ENCODE results near the gene PANX2. TPM values are rescaled to one million over a fixed set of nuclear protein-coding genes. Genes with fewer than 3 reads are reported as not detected.

The PANX2 gene
- total and polyA plus RNA-seq, 9 of the 15 experiments (the other 6 are each of a cell fraction or from before 2014, with no cell fraction given), result 0.01 to 3.9 (median 0.67) TPM; not detected in 1

GRCh38 chr22:50208430-50208938 is 38.0 kb downstream of the PANX2 start:
- WGBS (ENCODE audit: insufficient coverage, low coverage, missing lambda C conversion rate), result 92% methylated on average over 10 of the region's 22 CpGs
- in situ Hi-C loops (cut with MboI), result no loop called here
- ATAC-seq, result no peak

More at GRCh38 chr22:50208430-50208938, 38.0 kb downstream of the PANX2 start:
- H3K27ac ChIP-seq (ENCODE audit: extremely low read depth, low read depth, low read length), result no peak overlapping the region
- no peak for FAIRE-seq
- H3K4me2 ChIP-seq (ENCODE audit: insufficient read depth, low read length), result no peak overlapping the region
- intact Hi-C loops (cut with micrococcal nuclease), result no loop called here
- POLR2A ChIA-PET, result interaction anchor here (0.7 kb wide), 1 partner anchor 33 kb away, joined by 4 read pairs; no protein-coding TSS in a partner anchor
- H3K9ac ChIP-seq (ENCODE audit: insufficient read depth in 1 of 2, low read depth in 2 of 2, low read length in 2 of 2), result no peak overlapping the region
- BruUV-seq (replicated peaks), result no TSS peak
- no peak overlapping the region for H2AFZ ChIP-seq (ENCODE audit: low read depth, low read length)
- H3K9me3 ChIP-seq (replicated peaks; ENCODE audit: control insufficient read depth, insufficient read depth, low read depth, low read length), result 0 out of 2 replicates have a peak, but pooled peaks cover 2% of the 10 kb centered on the region
- H3K27me3 ChIP-seq (ENCODE audit: control insufficient read depth in 2 of 2, insufficient read depth in 2 of 2, low read length in 2 of 2), result no peaks in the 10 kb centered on the region
- peaks cover 53% of the 10 kb centered on the region for H3K36me3 ChIP-seq (ENCODE audit: control insufficient read depth, insufficient read depth, low read length)
- peaks cover 6% of the 10 kb centered on the region; the same call in 1 of the 3 replicates for H3K79me2 ChIP-seq (ENCODE audit: control insufficient read depth, insufficient read depth, low read length)
- H3K4me1 ChIP-seq (replicated peaks in 1 of 2; ENCODE audit: control insufficient read depth in 2 of 2, insufficient read depth in 2 of 2, low read length in 2 of 2), result peaks cover 0 to 37% of the 10 kb centered on the region in 2 experiments; a peak in 2 of 5 replicates
- no peaks in the 10 kb centered on the region for H3K9me1 ChIP-seq (ENCODE audit: control insufficient read depth, insufficient read depth, low read length)
- DNase-seq (ENCODE audit: extremely low read depth in 1 of 4, low spot score in 3 of 4), result no peak
- TF ChIP-seq ZNF561 (CRISPR knock-in tag; conservative IDR thresholded peaks at IDR 0.05) (no peak), PTBP1 (IDR thresholded peaks at IDR 0.05; ENCODE audit: low read depth, low read length) (no peak), LEF1 (IDR thresholded peaks at IDR 0.05) (no peak), RFX1 (IDR thresholded peaks at IDR 0.05) (no peak), GABPB1 (CRISPR knock-in tag; IDR thresholded peaks at IDR 0.05) (no peak), SMAD2 (IDR thresholded peaks at IDR 0.05; ENCODE audit: low read depth, low read length) (no peak), ZNF277 (CRISPR knock-in tag; IDR thresholded peaks at IDR 0.05; ENCODE audit: borderline replicate concordance) (no peak), PYGO2 (tag; IDR thresholded peaks at IDR 0.05) (no peak), HMG20A (CRISPR knock-in tag; conservative IDR thresholded peaks at IDR 0.05) (no peak)
- CTCF ChIA-PET (ENCODE audit: low intra/inter-chr PET ratio), result interaction anchor here (2.4 kb wide), 1 partner anchor 62 kb away, joined by 10 read pairs; no protein-coding TSS in a partner anchor
- no peak overlapping the region for H3K4me3 ChIP-seq
- 0 out of 2 replicates have a peak, but pooled peaks cover 3% of the 10 kb centered on the region for H4K20me1 ChIP-seq (replicated peaks; ENCODE audit: control insufficient read depth, insufficient read depth, low read length)
